Kidney (tissue), 14 donors: ENCODE data around the gene MYO16. TPM values are rescaled to one million over a fixed set of nuclear protein-coding genes. Genes with fewer than 3 reads are reported as not detected.
A peak's percentile ranks its signal among the peaks of the same experiment; 100 is the strongest.

Source experiments
- DNase-seq, 5 donors: peaks; one replicate each; pipeline ENCODE4 v3.0.0-alpha.2; 2013 to 2020
- FAIRE-seq: peaks from 2 replicates; lab custom pipeline; 2012; peaks lifted over from hg19 to GRCh38; lab: Jason Lieb, UNC
- H3K27ac ChIP-seq, 2 donors: one replicate each; pipeline ENCODE4 v1.7.0; 2013; ENCODE audit warnings: low read depth in 2 of 2, low read length in 2 of 2, inconsistent platforms in 1 of 2
- H3K27me3 ChIP-seq: one replicate; pipeline ENCODE4 v1.7.1; 2013; ENCODE audit warnings: low read length, inconsistent platforms; ENCODE audit not compliant: control insufficient read depth, insufficient read depth
- H3K36me3 ChIP-seq, 3 donors: one replicate each; pipeline versions ENCODE4 v1.7.0 to v1.7.1; 2013; ENCODE audit warnings: low read length in 3 of 3, control low read depth in 1 of 3, inconsistent platforms in 1 of 3; ENCODE audit not compliant: insufficient read depth in 3 of 3, control insufficient read depth in 2 of 3
- H3K4me1 ChIP-seq, 3 donors: one replicate each; pipeline versions ENCODE4 v1.7.0 to v1.7.1; 2013; ENCODE audit warnings: low read length in 3 of 3, inconsistent platforms in 1 of 3, low read depth in 1 of 3; ENCODE audit not compliant: control insufficient read depth in 2 of 3, insufficient read depth in 2 of 3
- H3K4me3 ChIP-seq, 3 donors: one replicate each; pipeline versions ENCODE4 v1.7.0 to v1.8.1; 2013; ENCODE audit warnings: low read length in 3 of 3, control low read depth in 1 of 3, inconsistent platforms in 1 of 3
- H3K9ac ChIP-seq, 3 donors: one replicate each; pipeline versions ENCODE4 v1.7.0 to v1.7.1; 2013; ENCODE audit warnings: low read length in 3 of 3, control low read depth in 1 of 3, inconsistent platforms in 1 of 3
- H3K9me3 ChIP-seq, 3 donors: one replicate each; pipeline versions ENCODE4 v1.7.0 to v1.7.1; 2013; ENCODE audit warnings: low read length in 3 of 3, control low read depth in 1 of 3, inconsistent platforms in 1 of 3; ENCODE audit not compliant: control insufficient read depth in 2 of 3, insufficient read depth in 1 of 3
- CTCF ChIP-seq: IDR thresholded peaks from 3 replicates; pipeline ENCODE4 v1.5.1; 2012; ENCODE audit warnings: mild to moderate bottlenecking, moderate library complexity, borderline replicate concordance; ENCODE audit not compliant: insufficient read depth; ENCODE audit errors: extremely low read depth
- intact Hi-C: fragments of 100-400 bp; cut with DNase I; formaldehyde crosslinking; loops from one replicate; pipeline ENCODE4 v1.11.1; 2022
- polyA plus RNA-seq: library from polyadenylated mRNA; stranded (reverse); fragments of 350-450 nt; fragmentation: Illumina TruSeq; extraction: RNeasy Lipid Tissue Mini Kit (QIAGEN cat#74804); gene quantifications from one replicate; pipeline ENCODE4 v1.2.3, GENCODE V29; 2014; ENCODE audit warnings: low read depth, low replicate concordance; ENCODE audit not compliant: insufficient read depth
- total RNA-seq: library from RNA; stranded (reverse); fragmentation: NEBNext Ultra II Directional; extraction: Animal tissue kit (Norgen Biotek cat#: 25700); gene quantifications from one replicate; pipeline ENCODE4 v1.2.1, GENCODE V29; 2021
- donor health status: control.
- donor health status: control.
- donor health status: control.
- donor health status: control.
- donor health status: control.
- donor health status: DM: yes; HTN: yes; CAD: no.
- donor health status: Normal renal cell carcinoma (clear cell type).

The MYO16 gene
- total and polyA plus RNA-seq, 2 donors from 2014 or later: 0.22 to 0.43 TPM

GRCh38 chr13:109093998-109094397 is 464.6 kb downstream of the MYO16 start:
- no peak overlapping the region for H3K9ac ChIP-seq
- no peak overlapping the region for H3K4me3 ChIP-seq
- no peak overlapping the region for H3K27ac ChIP-seq
- TF ChIP-seq CTCF: no peak
- DNase-seq: no peak
- H3K4me1 ChIP-seq: no peaks in the 10 kb centered on the region
- FAIRE-seq: no peak
- H3K9me3 ChIP-seq: no peaks in the 10 kb centered on the region
- no peaks in the 10 kb centered on the region for H3K27me3 ChIP-seq
- intact Hi-C loops: no loop called here
- H3K36me3 ChIP-seq: no peaks in the 10 kb centered on the region

- H3K27ac ChIP-seq: no peak overlapping the region
- H3K9me3 ChIP-seq: no peaks in the 10 kb centered on the region
- intact Hi-C loops: no loop called here
- no peaks in the 10 kb centered on the region for H3K27me3 ChIP-seq
- no peak overlapping the region for H3K4me3 ChIP-seq
- FAIRE-seq: no peak
- TF ChIP-seq CTCF: no peak
- H3K36me3 ChIP-seq: no peaks in the 10 kb centered on the region
- DNase-seq: peak in 1 of 5 donors; percentile 8
- H3K9ac ChIP-seq: no peak overlapping the region
- no peaks in the 10 kb centered on the region for H3K4me1 ChIP-seq
Measured at GRCh38 chr13:109095126-109095525, 465.7 kb downstream of the MYO16 start.

DNA sequence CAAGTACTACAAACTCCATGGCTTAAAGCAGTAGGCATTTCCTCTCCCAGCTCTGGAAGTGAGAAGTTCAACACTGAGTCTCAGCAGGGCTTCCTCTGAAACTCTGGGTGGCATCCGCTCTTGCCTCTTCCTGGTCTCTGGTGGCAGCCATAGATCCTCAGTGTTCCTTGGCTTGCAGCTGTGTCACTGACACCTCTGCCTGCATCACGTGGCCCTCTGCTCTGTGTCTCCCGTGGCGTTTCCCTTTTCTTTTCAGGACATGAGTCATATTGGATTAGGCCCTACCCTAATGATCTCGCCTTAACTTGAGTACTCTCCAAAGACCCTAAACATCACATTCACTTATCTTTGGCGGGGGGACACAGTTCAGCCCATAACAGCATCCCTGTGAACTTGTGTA is 466.7 kb downstream of the MYO16 start:
- DNase-seq (no peak), FAIRE-seq (no peak)
- no peaks in the 10 kb centered on the region for H3K36me3 ChIP-seq
- H3K4me3 ChIP-seq: no peak overlapping the region
- intact Hi-C loops: no loop called here
- H3K27ac ChIP-seq: no peak overlapping the region
- H3K4me1 ChIP-seq: no peaks in the 10 kb centered on the region
- no peaks in the 10 kb centered on the region for H3K9me3 ChIP-seq
- no peak overlapping the region for H3K9ac ChIP-seq
- TF ChIP-seq CTCF: no peak
- no peaks in the 10 kb centered on the region for H3K27me3 ChIP-seq

DNA sequence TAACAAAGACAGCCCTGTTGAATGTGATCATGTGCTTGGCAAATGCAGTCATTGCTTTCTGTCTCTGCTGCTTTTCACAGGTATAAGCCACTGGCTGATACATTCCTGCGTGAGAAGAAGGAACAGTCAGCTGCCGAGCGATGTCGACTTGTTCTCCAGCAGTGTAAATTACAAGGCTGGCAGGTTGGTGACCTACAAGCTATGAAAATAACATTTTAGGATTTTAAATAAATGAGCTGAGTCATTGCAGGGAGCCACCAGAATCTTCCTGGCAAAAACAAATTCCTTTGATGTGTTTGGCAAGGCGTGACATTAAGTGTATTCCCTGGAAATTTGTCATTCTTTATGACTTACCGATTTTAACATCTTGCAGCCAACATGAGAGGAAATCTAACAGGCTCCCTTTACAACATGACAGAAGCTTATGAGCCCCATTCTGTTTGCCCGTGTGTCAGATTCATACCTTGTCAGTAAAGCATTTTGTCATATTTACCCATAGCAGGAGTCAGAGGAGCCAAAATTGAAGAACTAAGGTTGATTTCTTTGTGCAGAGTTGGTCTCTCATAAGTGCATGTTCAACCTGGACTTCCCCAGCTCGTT is 471.4 kb downstream of the MYO16 start:
- no peaks in the 10 kb centered on the region for H3K27me3 ChIP-seq
- FAIRE-seq (no peak), DNase-seq (peak in 1 of 5 donors; percentile 6)
- no peak overlapping the region for H3K9ac ChIP-seq
- H3K4me1 ChIP-seq: no peaks in the 10 kb centered on the region
- no peak for TF ChIP-seq CTCF
- H3K4me3 ChIP-seq: no peak overlapping the region
- intact Hi-C loops: no loop called here
- no peak overlapping the region for H3K27ac ChIP-seq
- no peaks in the 10 kb centered on the region for H3K36me3 ChIP-seq
- no peaks in the 10 kb centered on the region for H3K9me3 ChIP-seq
